Erythroblast (primary cell): ENCODE results near the gene FAM76A.

Source experiments
- GATA1 ChIP-seq: IDR thresholded peaks from 2 replicates; pipeline ENCODE4 v1.6.1; 2011; ENCODE audit warnings: low read depth, mild to moderate bottlenecking, control low read depth, low read length, moderate library complexity
- POLR2A ChIP-seq: IDR thresholded peaks from 2 replicates; pipeline ENCODE4 v1.6.1; 2011; ENCODE audit warnings: mild to moderate bottlenecking, low read length

DNA sequence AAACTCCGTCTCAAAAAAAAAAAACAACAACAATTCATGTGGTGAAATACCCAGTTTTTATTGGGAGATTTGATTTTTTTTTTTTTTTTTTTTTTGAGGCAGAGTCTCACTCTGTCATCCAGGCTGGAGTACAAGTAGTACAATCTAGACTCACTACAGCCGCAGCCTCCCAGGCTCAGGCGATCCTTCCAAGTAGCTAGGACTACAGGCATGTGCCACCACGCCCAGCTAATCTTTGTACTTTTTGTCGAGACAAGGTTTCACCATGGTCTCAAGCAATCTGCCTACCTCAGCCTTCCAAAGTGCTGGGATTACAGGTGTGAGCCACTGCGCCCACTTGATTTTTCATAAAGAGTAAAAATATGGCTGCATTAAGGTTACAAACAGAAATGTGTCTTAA lies 15.4 kb downstream of the FAM76A start:
- TF ChIP-seq POLR2A (no peak), GATA1 (no peak)
